Activated CD4-positive, alpha-beta memory T cell treated with anti-CD3 and anti-CD28 coated beads for 36 hours (primary cell): ENCODE data around the gene MYO1C. TPM values are rescaled to one million over a fixed set of nuclear protein-coding genes. Genes with fewer than 3 reads are reported as not detected.

Experiments used
- total RNA-seq, 2 experiments: library from RNA; stranded (reverse); gene quantifications; one replicate each; pipeline ENCODE4 v1.2.3, GENCODE V29; 2021

The MYO1C gene
- total RNA-seq, 2 experiments from 2014 or later, result 42.8 to 46.7 TPM

Other genes with a start within 250 kb of the MYO1C start
- gene BHLHA9, start 222.2 kb downstream of the MYO1C start, total RNA-seq, result not detected
- not detected for gene TRARG1, start 213.0 kb downstream of the MYO1C start, total RNA-seq
- 100 to 1,000 TPM; 505 to 509 TPM for gene YWHAE, start 92.5 kb downstream of the MYO1C start, total RNA-seq
- gene CRK, start 36.5 kb downstream of the MYO1C start, total RNA-seq, result 10 to 100 TPM; 14.1 to 17.8 TPM
- 10 to 100 TPM; 21.2 to 24.0 TPM for gene INPP5K, start 23.9 kb upstream of the MYO1C start, total RNA-seq
- gene PITPNA, start 70.1 kb upstream of the MYO1C start, total RNA-seq, result 10 to 100 TPM; 42.6 to 43.3 TPM
- 1 to 10 TPM; 2.0 to 2.2 TPM for gene SLC43A2, start 136.1 kb upstream of the MYO1C start, total RNA-seq
- gene SCARF1, start 153.0 kb upstream of the MYO1C start, total RNA-seq, result 1 to 10 TPM; 2.7 to 3.2 TPM
- 1 to 10 TPM; 5.8 to 6.2 TPM for gene RILP, start 157.2 kb upstream of the MYO1C start, total RNA-seq
- gene PRPF8, start 192.2 kb upstream of the MYO1C start, total RNA-seq, result 100 to 1,000 TPM; 370 to 378 TPM
- under 1 TPM; 0.85 to 0.86 TPM for gene TLCD2, start 217.7 kb upstream of the MYO1C start, total RNA-seq
- 1 to 10 TPM; 6.3 to 7.3 TPM for gene WDR81, start 232.0 kb upstream of the MYO1C start, total RNA-seq